ENCODE measurements around the gene CORO1A. TPM values are rescaled to one million over a fixed set of nuclear protein-coding genes. Genes with fewer than 3 reads are reported as not detected.
"Not testable (repeated sequence)": the region's sequence is repeated elsewhere in the genome, so short reads cannot be mapped to it uniquely, and the experiment has no call there.

Gene CORO1A
- total RNA-seq, 4 donors from 2014 or later = 9.5 to 29.1 (median 23.2) TPM

GRCh38 chr16:30173054-30173453 lies 10.3 kb upstream of the CORO1A start:
- Histone ChIP-seq H3K9me3 (no peaks in the 10 kb centered on the region), H3K27me3 (no peaks in the 10 kb centered on the region), H3K36me3 (no peaks in the 10 kb centered on the region), H3K4me3 (no peak overlapping the region), H3K27ac (no peak overlapping the region), H3K4me1 (no peaks in the 10 kb centered on the region)
- DNase-seq = no peak
- TF ChIP-seq POLR2A (IDR thresholded peaks at IDR 0.05) (no peak), CTCF (IDR thresholded peaks at IDR 0.05) (no peak)
- intact Hi-C loops (cut with DNase I) = no loop called here
- WGBS, 2 donors = 68% methylated on average over 7 of the region's 7 CpGs

GRCh38 chr16:30176876-30177275 lies 6.5 kb upstream of the CORO1A start:
- H3K27ac ChIP-seq; DNase-seq; H3K4me3 ChIP-seq; H3K27me3 ChIP-seq; H3K4me1 ChIP-seq; H3K9me3 ChIP-seq; intact Hi-C loops (cut with DNase I); H3K36me3 ChIP-seq: not testable (repeated sequence)
- WGBS, 2 donors = 67 to 73% methylated on average over 6 of the region's 6 CpGs

- Histone ChIP-seq H3K9me3 (no peaks in the 10 kb centered on the region), H3K4me3 (no peak overlapping the region), H3K4me1 (peaks cover 4 to 20% (median 20%) of the 10 kb centered on the region in 3 donors), H3K27me3 (no peaks in the 10 kb centered on the region), H3K27ac (no peak overlapping the region), H3K36me3 (no peaks in the 10 kb centered on the region)
- no peak for DNase-seq
- intact Hi-C loops (cut with DNase I) = no loop called here
- 87 to 91% methylated on average over 4 of the region's 4 CpGs for WGBS, 2 donors
- TF ChIP-seq POLR2A (IDR thresholded peaks at IDR 0.05) = no peak
- no peak for TF ChIP-seq CTCF (IDR thresholded peaks at IDR 0.05)
Measured at GRCh38 chr16:30179195-30179594, 4.2 kb upstream of the CORO1A start.

GRCh38 chr16:30179931-30180330 lies 3.5 kb upstream of the CORO1A start:
- WGBS, 2 donors = 89 to 96% methylated on average over 6 to 9 of the region's 9 CpGs
- intact Hi-C loops (cut with DNase I) = no loop called here
- no peaks in the 10 kb centered on the region for H3K9me3 ChIP-seq
- no peak overlapping the region for H3K4me3 ChIP-seq
- H3K4me1 ChIP-seq = peaks cover 4 to 26% (median 21%) of the 10 kb centered on the region in 3 donors
- no peak for DNase-seq
- TF ChIP-seq POLR2A (IDR thresholded peaks at IDR 0.05) = no peak
- no peak for TF ChIP-seq CTCF (IDR thresholded peaks at IDR 0.05)
- no peak overlapping the region for H3K27ac ChIP-seq
- no peaks in the 10 kb centered on the region for H3K36me3 ChIP-seq
- H3K27me3 ChIP-seq = no peaks in the 10 kb centered on the region

GRCh38 chr16:30180741-30181140 lies 2.7 kb upstream of the CORO1A start:
- Histone ChIP-seq H3K9me3 (no peaks in the 10 kb centered on the region), H3K4me3 (no peak overlapping the region), H3K27me3 (no peaks in the 10 kb centered on the region), H3K4me1 (peaks cover 4 to 30% (median 21%) of the 10 kb centered on the region in 3 donors), H3K36me3 (no peaks in the 10 kb centered on the region), H3K27ac (no peak overlapping the region)
- TF ChIP-seq POLR2A (IDR thresholded peaks at IDR 0.05) (no peak), CTCF (IDR thresholded peaks at IDR 0.05) (no peak)
- no peak for DNase-seq
- WGBS, 2 donors = 60% methylated on average over 1 of the region's 3 CpGs; no CpG with 5 or more reads in 1 of the 2 donors
- intact Hi-C loops (cut with DNase I) = no loop called here
